Measurements from ENCODE around the gene CCDC174.
"Not testable (repeated sequence)": the region's sequence is repeated elsewhere in the genome, so short reads cannot be mapped to it uniquely, and the experiment has no call there.

The CCDC174 gene

GRCh38 chr3:14627815-14628214 is 23.7 kb upstream of the CCDC174 start:
- no peak for DNase-seq

- no peak for DNase-seq
These were observed 23.2 kb upstream of the CCDC174 start for GRCh38 chr3:14628406-14628805.

- DNase-seq: no peak
These were observed 21.0 kb upstream of the CCDC174 start for GRCh38 chr3:14630404-14631100.

- no peak for DNase-seq
These were observed 20.5 kb upstream of the CCDC174 start for GRCh38 chr3:14631101-14631497.

- DNase-seq: no peak
These were observed 19.7 kb upstream of the CCDC174 start for GRCh38 chr3:14631687-14632441.

- DNase-seq: no peak
These were observed 19.1 kb upstream of the CCDC174 start for GRCh38 chr3:14632442-14632930.

GRCh38 chr3:14633417-14633816 is 18.1 kb upstream of the CCDC174 start:
- DNase-seq: no peak

GRCh38 chr3:14633819-14634424 is 17.6 kb upstream of the CCDC174 start:
- DNase-seq: peak; percentile 18

- DNase-seq: no peak
These were observed 16.7 kb upstream of the CCDC174 start for GRCh38 chr3:14634763-14635400.

GRCh38 chr3:14636496-14637087 is 15.0 kb upstream of the CCDC174 start:
- DNase-seq: no peak

- no peak for DNase-seq
These were observed 11.4 kb upstream of the CCDC174 start for GRCh38 chr3:14640157-14640562.

GRCh38 chr3:14640734-14641133 is 10.8 kb upstream of the CCDC174 start:
- DNase-seq: no peak

- no peak for DNase-seq
These were observed 10.2 kb upstream of the CCDC174 start for GRCh38 chr3:14641346-14641745.

- no peak for DNase-seq
These were observed 6.1 kb upstream of the CCDC174 start for GRCh38 chr3:14645453-14645852.

GRCh38 chr3:14646131-14646573 is 5.4 kb upstream of the CCDC174 start:
- DNase-seq: no peak

GRCh38 chr3:14646589-14647413 is 4.8 kb upstream of the CCDC174 start:
- no peak for DNase-seq

- DNase-seq: no peak
These were observed 3.3 kb upstream of the CCDC174 start for GRCh38 chr3:14647976-14648955.

- DNase-seq: no peak
These were observed 2.1 kb upstream of the CCDC174 start for GRCh38 chr3:14649466-14649865.

- DNase-seq: no peak
These were observed 1.4 kb upstream of the CCDC174 start for GRCh38 chr3:14650193-14650592.

GRCh38 chr3:14652360-14652907 is 872 bp downstream of the CCDC174 start:
- not testable (repeated sequence) for DNase-seq

All from NCI-H526 treated with DMSO at 0.1 percent for 48 hours (cell line).